ENCODE results near the gene POLE4. TPM values are rescaled to one million over a fixed set of nuclear protein-coding genes. Genes with fewer than 3 reads are reported as not detected.

The POLE4 gene
- total RNA-seq, 1 donor from 2014 or later = 41.9 TPM

- no peak for DNase-seq (ENCODE audit: low spot score)
Observed at GRCh38 chr2:74939919-74940812, 18.3 kb upstream of the POLE4 start.

DNA sequence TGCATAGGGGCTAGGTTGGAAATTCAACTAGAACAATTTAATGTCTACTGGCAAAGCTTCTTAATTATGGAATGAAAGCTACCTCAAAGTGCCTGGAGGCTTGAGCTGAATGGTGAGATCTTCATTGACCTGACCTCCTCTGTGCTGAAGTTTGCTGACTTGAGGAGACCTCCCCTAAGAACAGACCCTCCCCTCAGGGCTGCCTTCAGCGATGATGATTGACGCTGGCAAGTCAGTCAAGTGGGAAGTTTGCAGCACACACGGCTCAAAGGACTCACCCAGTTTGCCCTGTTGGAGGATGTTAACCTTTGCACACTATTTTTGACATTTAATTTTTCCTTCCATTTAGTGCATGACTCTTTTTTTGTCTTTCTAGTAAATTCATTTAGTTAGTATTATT, 17.2 kb upstream of the POLE4 start:
- DNase-seq (ENCODE audit: low spot score) = no peak

GRCh38 chr2:74942263-74942662, 16.2 kb upstream of the POLE4 start:
- no peak for DNase-seq (ENCODE audit: low spot score)

DNA sequence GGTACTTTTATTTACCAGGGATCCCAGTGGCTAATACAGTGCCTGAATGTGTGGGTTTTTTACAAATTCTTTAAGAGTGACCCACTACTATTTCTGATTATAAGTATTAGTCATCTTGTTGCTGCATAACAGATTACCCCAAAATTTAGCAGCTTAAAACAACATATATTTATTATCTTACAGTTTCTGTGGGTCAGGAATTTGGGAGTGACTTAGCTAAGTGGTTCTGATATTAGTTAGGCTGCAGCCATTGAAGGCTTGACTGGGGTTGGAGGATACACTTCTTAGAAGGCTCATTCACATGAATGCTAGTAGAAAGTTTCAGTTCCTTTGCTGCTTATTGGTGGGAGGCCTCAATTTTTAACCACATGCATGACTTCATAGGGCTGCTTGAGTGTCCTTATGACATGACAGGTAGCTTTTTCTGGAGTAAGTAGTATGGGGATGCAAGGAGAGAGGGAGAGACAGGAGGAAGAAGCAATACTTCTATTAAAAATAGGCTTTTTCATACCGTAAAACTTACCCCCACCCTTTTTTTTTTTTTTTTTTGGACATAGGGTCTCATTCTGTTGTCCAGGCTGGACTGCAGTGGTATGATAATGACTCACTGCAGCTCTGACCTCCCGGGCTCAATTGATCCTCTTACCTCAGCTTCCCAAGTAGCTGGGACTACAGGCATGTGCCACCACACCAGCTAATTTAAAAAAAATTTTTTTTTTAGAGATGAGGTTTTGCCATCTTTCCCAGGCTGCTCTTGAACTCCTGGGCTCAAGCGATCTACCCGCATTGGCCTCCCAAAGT, 13.3 kb upstream of the POLE4 start:
- no peak for DNase-seq (ENCODE audit: low spot score)

GRCh38 chr2:74945788-74946331, 12.6 kb upstream of the POLE4 start:
- DNase-seq (ENCODE audit: low spot score) = no peak

- DNase-seq (ENCODE audit: low spot score) = no peak
Observed at GRCh38 chr2:74947703-74948102, 10.7 kb upstream of the POLE4 start.

- no peak for DNase-seq (ENCODE audit: low spot score)
Observed at GRCh38 chr2:74948779-74949178, 9.7 kb upstream of the POLE4 start.

GRCh38 chr2:74951211-74951754, 7.2 kb upstream of the POLE4 start:
- DNase-seq (ENCODE audit: low spot score) = no peak

DNA sequence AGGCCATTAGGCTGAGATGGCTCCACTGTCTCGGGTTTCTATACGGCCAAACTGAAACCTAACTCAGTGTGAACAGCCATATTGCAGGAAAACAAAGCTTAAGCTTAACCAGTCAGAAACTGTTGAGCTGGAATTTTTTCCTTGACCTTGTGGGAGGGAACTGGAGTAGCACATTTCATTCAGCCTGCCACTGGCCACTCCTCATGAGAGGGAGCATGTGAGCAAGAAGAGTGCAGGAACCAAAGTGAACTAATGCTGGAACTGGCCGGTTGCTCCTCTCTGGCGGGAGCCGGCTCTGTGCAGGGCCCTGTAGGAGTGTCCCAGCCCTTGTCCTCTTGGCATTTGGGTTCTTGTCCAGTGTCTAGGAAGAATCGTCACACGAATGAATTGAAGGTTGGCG, 5.9 kb upstream of the POLE4 start:
- no peak for DNase-seq (ENCODE audit: low spot score)

GRCh38 chr2:74953796-74954499, 4.5 kb upstream of the POLE4 start:
- no peak for DNase-seq (ENCODE audit: low spot score)

DNA sequence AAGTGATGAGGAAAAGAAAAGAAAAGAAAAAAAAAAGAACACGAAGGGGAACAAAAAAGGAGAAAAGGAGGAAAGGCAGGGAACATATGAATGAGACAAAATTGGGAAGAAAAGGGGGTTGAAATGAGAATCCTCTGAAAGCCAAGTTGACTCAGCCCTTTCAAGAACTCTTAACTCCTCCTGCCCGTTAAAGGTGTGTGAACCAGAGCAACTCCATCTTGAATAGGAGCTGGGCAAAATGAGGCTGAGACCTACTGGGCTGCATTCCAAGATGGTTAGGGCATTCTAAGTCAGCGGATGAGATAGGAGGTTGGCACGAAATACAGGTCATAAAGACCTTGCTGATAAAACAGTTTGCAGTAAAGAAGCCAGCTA, 4.0 kb upstream of the POLE4 start:
- DNase-seq (ENCODE audit: low spot score) = no peak

DNA sequence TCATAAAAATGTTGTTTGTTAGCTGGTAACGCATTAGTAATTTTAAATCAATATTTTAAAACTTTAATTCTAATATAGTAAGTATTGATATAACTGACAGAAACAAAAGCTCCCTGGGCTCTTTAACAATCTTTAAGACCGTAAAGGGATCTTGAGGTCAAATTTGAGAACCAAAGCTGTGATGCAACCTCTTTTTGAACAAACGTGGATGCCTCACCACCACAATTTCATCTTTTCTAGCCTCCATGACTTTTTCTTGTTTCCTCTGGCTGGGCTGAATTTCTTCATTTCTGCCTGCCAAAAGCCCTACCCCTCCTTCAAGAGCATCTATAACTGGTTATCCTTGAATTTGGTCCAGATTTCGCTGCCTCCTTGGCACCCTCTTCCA, 563 bp upstream of the POLE4 start:
- DNase-seq (ENCODE audit: low spot score) = no peak

DNA sequence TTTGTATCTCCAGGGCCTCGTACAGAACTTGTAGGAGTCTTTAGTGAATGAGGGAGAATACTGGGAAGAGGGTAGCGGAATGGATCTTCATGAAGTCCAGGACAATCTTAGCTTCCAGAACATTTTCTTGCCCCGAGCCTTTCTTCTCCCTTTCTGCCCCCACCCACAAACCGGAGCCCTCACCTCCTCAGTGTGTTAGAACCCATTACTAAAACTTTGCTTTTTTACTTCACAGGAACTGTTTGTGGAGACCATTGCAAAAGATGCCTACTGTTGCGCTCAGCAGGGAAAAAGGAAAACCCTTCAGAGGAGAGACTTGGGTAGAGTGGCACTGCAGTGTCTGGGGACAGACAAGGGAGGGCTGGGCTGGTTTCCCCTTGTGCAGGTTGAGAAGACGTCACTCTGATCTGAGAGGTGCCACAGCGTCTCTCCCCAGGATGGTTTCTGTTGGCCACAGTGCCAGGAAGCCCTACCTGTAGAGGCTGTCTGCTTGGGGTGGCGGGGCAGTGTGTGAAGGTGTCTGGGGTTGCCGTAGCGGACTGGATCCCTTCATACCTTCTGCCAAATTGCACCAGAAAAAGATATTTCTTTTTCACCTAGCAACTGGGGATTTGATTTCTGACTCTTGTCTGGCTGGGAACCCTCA, 786 bp downstream of the POLE4 start:
- no peak for DNase-seq (ENCODE audit: low spot score)

- no peak for DNase-seq (ENCODE audit: low spot score)
Observed at GRCh38 chr2:74966887-74967286, 8.4 kb downstream of the POLE4 start.

GRCh38 chr2:74975016-74975415, 16.6 kb downstream of the POLE4 start:
- no peak for DNase-seq (ENCODE audit: low spot score)

GRCh38 chr2:74979844-74980243, 21.4 kb downstream of the POLE4 start:
- DNase-seq (ENCODE audit: low spot score) = no peak

- DNase-seq (ENCODE audit: low spot score) = no peak
Observed at GRCh38 chr2:74982577-74982976, 24.1 kb downstream of the POLE4 start.

DNA sequence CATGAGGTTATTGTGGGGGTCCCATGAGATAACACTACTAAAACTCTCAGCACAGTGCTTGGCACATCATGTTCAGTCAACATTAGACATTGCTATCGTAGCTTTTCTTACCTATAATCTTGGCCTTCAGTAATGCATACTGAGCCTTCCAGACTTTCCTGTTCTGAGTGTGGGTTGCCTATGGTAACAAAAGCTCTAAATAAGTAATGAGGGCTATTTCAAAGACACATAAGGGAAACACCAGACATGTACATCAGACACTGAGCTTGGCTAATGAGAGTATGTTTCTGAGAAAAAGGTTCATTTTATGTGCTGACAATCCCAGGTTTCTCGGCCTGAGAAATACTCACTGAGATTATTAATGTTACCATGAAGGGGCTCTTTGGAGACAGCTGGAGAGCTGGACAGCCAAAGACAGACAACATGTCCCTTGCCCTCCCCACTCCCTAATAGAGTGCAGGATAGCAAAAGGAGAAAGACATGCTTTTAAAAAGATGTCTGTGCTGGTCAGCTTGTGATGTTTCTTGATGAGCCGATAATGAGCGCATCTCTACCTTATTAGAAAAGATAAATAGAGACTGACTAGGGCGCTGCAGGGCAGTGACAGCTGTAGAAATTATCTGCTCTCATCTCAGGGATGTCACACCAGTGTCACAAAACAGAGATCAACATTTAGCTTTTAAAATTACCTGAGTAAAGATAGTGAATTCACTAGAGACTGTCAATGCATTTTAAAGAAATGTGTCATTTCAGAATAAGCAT, 25.4 kb downstream of the POLE4 start:
- no peak for DNase-seq (ENCODE audit: low spot score)

DNA sequence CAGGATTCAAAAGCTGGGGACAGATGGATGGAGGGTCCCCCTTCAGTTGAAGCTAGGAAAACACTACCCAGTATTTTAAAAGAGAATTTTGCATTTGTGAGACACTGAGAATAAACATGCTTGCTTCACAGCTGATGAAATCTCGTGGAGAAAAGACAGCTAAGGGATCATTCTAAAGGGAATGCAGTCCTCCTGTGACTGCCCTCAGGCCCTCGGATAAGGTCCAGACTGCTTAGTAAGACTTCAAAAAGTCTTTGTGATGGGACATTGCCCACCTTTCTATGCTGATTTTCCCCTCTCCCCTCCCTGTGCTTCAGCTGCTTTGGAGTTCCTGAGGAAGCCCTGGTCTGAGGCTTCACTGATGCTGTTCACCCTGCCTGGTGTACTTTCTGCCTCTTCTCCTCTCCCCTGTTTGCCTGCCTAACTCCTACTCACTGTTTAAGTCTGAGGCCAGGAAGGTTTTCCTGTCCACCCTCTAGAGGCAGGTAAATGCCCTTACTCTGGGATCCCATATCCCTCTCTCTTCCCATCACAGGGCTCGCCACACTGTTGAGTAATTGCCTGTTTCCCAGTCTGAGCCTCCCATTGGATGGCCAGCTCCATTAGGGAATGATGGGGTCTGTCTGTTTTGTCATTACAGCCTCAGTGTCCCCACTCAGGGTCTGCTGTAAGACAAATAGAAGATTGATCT, 26.6 kb downstream of the POLE4 start:
- DNase-seq (ENCODE audit: low spot score) = no peak

Data from mucosa of gallbladder (tissue), 1 donor.